Activated naive CD4-positive, alpha-beta T cell treated with Interleukin-2 at 50 U/mL for 16 hours (primary cell): ENCODE measurements around the gene LRP6.

Experiments used
- DNase-seq: peaks from one replicate; pipeline ENCODE4 v3.0.0-alpha.2; 2020

LRP6 gene

DNA sequence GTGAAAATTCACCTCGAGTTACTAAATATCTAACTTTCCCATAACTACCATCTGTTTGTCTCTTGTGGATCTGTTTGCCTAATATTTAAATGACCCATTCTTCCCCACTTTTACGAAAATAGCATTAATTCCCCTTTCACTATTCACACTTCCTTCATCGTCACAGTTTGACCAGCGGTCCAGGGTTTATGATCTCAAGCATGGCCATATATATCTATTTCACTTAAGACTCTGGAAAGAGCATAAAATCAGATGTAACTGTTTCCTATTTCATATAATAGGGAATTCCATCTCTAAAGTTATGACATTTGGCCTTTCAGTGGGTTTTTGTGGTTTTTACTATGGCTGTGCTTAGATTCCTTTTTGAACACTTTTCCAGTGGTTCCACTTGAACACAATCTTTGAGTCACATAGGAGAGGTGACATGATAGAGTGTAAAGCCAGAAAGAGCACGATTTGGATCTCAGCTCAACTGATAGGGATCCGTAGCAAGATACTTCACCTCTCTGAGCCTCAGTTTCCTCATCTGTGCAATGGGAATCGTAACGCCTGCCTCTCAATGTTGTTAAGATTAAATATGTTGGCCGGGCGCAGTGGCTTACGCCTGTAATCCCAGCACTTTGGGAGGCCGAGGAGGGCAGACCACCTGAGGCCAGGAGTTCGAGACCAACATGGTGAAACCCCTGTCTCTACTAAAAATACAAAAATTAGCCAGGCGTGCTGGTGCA is 196.9 kb downstream of the LRP6 start:
- DNase-seq, result no peak

DNA sequence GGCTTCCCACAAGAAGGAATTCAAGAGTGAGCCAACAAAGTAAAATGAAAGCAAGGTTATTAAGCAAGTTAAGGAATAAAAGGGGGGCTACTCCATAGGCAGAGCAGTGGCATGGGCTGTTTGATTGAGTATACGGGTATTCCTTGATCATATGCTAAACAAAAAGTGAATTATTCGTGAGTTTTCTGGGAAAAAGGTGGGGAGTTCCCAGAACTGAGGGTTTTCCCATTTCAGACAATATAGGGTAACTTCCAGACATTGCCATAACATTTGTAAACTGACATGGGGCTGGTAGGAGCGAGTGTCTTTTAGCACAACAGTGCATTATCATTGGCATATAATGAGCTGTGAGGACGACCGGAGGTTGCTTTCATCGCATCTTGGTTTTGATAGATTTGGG is 198.1 kb downstream of the LRP6 start:
- DNase-seq, result no peak
